ENCODE measurements around the gene DPYD. TPM values are rescaled to one million over a fixed set of nuclear protein-coding genes. Genes with fewer than 3 reads are reported as not detected.

Gene DPYD
- polyA plus RNA-seq, 1 donor = 32.5 TPM

DNA sequence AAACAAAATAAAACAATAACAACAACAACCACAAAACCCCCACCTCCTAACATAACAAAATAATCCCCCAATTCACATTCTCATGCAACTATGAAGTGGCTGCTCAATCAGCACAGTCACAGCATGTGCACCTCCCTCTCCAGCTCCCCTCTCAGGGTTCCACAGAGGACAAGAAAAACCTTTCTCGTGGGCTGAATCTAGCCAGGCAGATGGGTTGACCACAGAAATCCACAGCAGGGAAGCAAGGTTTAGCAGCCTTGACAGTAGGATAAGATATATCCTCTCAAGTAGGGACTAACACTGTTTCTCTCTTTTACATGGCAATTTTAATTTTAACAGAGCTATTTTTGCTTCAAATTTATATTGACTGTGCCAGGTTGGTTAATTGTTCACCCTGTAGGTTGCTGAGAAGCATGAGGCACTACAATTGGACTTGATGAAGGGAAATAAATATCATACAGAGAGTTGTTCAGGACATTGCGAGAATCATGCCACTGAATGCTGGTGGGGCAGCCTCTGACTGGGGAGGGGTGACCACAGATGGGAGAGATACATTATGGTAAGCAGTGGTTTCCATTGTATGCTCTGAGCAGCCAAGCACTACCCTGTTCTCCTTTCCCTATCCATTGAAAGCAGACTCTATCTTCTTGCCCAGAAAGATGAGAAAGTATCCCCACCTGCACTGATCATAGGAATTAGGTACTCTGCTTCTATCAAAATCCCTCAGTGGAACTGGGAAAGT, 535.1 kb downstream of the DPYD start:
- Histone ChIP-seq H3K27me3 (ENCODE audit: control insufficient read depth, insufficient read depth, low read length) (no peaks in the 10 kb centered on the region), H3K9me3 (ENCODE audit: control insufficient read depth, low read depth, low read length) (no peaks in the 10 kb centered on the region), H3K4me3 (ENCODE audit: low read length) (no peak overlapping the region), H3K4me1 (ENCODE audit: control insufficient read depth, insufficient read depth, low read length) (no peaks in the 10 kb centered on the region), H3K27ac (ENCODE audit: low read length) (no peak overlapping the region), H3K36me3 (ENCODE audit: control insufficient read depth, insufficient read depth, low read length) (no peaks in the 10 kb centered on the region)
- no CpG with 5 or more reads among the region's 2 CpGs for WGBS (ENCODE audit: insufficient coverage, low lambda C conversion rate)
- DNase-seq = no peak

DNA sequence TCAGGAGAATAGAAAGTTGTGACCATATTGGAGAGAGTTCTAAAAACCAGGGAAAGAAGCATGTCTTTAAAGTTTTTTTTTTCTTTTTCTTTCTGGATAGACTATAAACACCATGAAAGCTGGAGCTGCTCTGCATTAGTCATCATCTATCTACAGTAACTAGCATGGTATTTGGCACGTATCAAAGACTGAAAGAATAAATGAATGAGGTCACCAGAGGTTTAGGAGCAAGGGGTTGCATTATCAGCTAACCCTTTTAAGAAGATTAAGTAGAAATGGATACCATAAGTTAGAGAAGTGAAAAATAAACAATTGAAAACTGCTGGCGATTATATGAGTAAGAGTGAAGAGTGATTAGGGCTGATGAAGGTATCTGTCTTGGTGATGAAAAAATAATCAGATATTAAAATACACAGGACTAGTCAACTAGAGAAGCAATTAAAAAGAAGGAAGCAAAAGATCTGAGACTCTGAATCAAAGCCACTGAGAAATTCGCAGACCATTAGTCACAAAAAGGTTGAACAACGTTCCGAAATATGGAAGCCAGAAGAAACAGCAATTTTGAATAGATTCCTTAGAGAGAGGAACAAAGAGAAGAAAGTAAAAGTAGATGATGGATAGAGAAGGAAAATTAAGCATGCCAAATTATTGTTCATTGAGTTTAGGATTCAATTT, 536.4 kb downstream of the DPYD start:
- Histone ChIP-seq H3K27me3 (ENCODE audit: control insufficient read depth, insufficient read depth, low read length) (no peaks in the 10 kb centered on the region), H3K27ac (ENCODE audit: low read length) (no peak overlapping the region), H3K9me3 (ENCODE audit: control insufficient read depth, low read depth, low read length) (no peaks in the 10 kb centered on the region), H3K4me3 (ENCODE audit: low read length) (no peak overlapping the region), H3K4me1 (ENCODE audit: control insufficient read depth, insufficient read depth, low read length) (no peaks in the 10 kb centered on the region), H3K36me3 (ENCODE audit: control insufficient read depth, insufficient read depth, low read length) (no peaks in the 10 kb centered on the region)
- no peak for DNase-seq
- 85% methylated on average over 4 of the region's 5 CpGs for WGBS (ENCODE audit: insufficient coverage, low lambda C conversion rate)

DNA sequence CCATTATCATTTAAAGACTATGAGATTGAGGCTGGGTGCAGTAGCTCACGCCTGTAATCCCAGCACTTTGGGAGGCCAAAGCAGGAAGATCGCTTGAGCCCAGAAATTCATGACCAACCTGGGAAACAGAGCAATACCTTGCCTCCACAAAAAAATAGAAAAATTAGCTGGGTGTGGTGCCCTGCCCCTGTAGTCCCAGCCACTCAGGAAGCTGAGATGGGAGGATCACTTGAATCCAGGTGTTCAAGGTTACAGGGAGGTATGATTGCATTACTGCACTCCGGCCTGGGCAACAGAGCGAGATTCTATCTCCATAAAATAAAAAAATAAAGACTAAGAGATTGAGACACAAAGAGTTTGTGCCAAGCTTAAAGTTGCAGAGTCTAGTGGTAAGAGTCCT, 537.0 kb downstream of the DPYD start:
- 80% methylated on average over 1 of the region's 4 CpGs for WGBS (ENCODE audit: insufficient coverage, low lambda C conversion rate)
- H3K27me3 ChIP-seq (ENCODE audit: control insufficient read depth, insufficient read depth, low read length) = no peaks in the 10 kb centered on the region
- H3K27ac ChIP-seq (ENCODE audit: low read length) = no peak overlapping the region
- DNase-seq = no peak
- no peak overlapping the region for H3K4me3 ChIP-seq (ENCODE audit: low read length)
- no peaks in the 10 kb centered on the region for H3K9me3 ChIP-seq (ENCODE audit: control insufficient read depth, low read depth, low read length)
- H3K36me3 ChIP-seq (ENCODE audit: control insufficient read depth, insufficient read depth, low read length) = no peaks in the 10 kb centered on the region
- H3K4me1 ChIP-seq (ENCODE audit: control insufficient read depth, insufficient read depth, low read length) = no peaks in the 10 kb centered on the region

DNA sequence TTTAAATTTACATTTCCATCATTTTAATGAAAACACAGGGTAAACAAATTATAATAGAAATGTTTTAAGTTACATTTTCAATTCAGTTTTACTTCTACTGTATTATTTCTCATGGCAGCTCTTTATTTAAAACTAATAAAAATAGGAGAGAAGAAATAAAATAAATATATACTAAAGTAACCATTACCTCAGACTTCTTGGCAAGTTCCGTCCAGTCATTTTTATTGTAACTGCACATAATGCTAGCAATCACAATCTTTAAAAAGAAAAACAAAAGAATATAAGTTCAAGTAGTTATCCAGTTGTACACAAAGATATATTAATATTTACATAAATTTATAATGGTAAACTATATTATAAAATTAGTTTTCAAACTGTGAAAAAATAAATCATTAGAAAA, 538.6 kb downstream of the DPYD start:
- Histone ChIP-seq H3K27ac (ENCODE audit: low read length) (no peak overlapping the region), H3K9me3 (ENCODE audit: control insufficient read depth, low read depth, low read length) (no peaks in the 10 kb centered on the region), H3K4me1 (ENCODE audit: control insufficient read depth, insufficient read depth, low read length) (no peaks in the 10 kb centered on the region), H3K36me3 (ENCODE audit: control insufficient read depth, insufficient read depth, low read length) (no peaks in the 10 kb centered on the region), H3K4me3 (ENCODE audit: low read length) (no peak overlapping the region), H3K27me3 (ENCODE audit: control insufficient read depth, insufficient read depth, low read length) (no peaks in the 10 kb centered on the region)
- 100% methylated on average over 1 of the region's 1 CpG for WGBS (ENCODE audit: insufficient coverage, low lambda C conversion rate)
- no peak for DNase-seq

DNA sequence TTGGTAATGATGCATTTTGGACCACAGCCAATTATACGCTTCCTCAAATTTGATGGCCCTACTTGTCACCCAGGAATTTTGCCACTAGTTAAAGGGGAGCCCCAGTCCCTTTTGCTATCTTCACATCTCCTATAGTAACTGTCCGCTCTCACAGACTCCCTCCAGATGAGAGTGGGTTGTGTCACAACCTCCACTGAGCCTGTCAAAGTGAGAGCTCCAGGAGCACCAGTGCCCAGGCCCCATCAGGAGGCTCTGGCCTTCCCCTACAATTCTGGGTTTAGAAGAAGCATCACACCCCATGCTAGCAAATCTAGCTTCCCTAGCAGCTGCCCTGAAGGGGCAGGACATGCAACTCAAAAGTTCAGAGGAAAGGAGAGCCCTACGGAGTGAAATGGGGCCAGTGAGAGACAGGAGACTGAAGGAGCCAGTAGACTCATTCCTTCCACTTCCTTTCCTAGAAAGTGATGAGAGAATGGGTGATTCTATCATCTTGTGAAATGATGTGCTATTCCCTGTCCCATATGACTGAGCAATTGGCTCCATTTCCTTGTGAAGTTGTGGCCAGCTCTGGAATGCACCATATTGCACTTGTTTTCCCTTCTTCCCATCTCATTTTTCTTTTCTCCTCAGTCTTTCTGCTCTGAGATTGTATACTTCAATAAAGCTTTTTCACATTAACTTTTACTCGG, 541.3 kb downstream of the DPYD start:
- no peaks in the 10 kb centered on the region for H3K4me1 ChIP-seq (ENCODE audit: control insufficient read depth, insufficient read depth, low read length)
- no peaks in the 10 kb centered on the region for H3K9me3 ChIP-seq (ENCODE audit: control insufficient read depth, low read depth, low read length)
- no peak overlapping the region for H3K27ac ChIP-seq (ENCODE audit: low read length)
- no peaks in the 10 kb centered on the region for H3K27me3 ChIP-seq (ENCODE audit: control insufficient read depth, insufficient read depth, low read length)
- no peaks in the 10 kb centered on the region for H3K36me3 ChIP-seq (ENCODE audit: control insufficient read depth, insufficient read depth, low read length)
- H3K4me3 ChIP-seq (ENCODE audit: low read length) = no peak overlapping the region
- DNase-seq = no peak
- 80% methylated on average over 1 of the region's 4 CpGs for whole genome bisulfite sequencing (ENCODE audit: insufficient coverage, low lambda C conversion rate)

DNA sequence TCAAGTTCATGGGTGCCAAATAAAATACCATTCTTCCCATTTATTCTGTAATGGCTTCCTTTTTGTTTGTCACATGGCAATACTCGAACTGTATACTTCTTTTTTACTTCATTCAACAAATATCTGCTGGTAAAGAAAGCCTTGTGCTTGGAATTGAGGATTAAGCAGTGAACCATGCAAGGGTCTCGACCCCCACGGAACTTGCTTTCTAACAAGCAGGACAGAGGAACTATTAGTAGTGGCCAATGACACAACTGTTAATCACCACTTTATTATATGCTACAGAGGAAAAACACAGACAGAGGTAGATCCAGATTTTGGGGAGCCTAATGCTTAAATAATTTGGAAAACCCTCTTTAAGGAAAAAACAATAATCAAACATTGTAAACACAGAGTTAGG, 542.2 kb downstream of the DPYD start:
- H3K27me3 ChIP-seq (ENCODE audit: control insufficient read depth, insufficient read depth, low read length) = no peaks in the 10 kb centered on the region
- no peak overlapping the region for H3K27ac ChIP-seq (ENCODE audit: low read length)
- WGBS (ENCODE audit: insufficient coverage, low lambda C conversion rate) = no CpG with 5 or more reads among the region's 3 CpGs
- no peaks in the 10 kb centered on the region for H3K9me3 ChIP-seq (ENCODE audit: control insufficient read depth, low read depth, low read length)
- H3K4me3 ChIP-seq (ENCODE audit: low read length) = no peak overlapping the region
- DNase-seq = no peak
- no peaks in the 10 kb centered on the region for H3K36me3 ChIP-seq (ENCODE audit: control insufficient read depth, insufficient read depth, low read length)
- H3K4me1 ChIP-seq (ENCODE audit: control insufficient read depth, insufficient read depth, low read length) = no peaks in the 10 kb centered on the region

DNA sequence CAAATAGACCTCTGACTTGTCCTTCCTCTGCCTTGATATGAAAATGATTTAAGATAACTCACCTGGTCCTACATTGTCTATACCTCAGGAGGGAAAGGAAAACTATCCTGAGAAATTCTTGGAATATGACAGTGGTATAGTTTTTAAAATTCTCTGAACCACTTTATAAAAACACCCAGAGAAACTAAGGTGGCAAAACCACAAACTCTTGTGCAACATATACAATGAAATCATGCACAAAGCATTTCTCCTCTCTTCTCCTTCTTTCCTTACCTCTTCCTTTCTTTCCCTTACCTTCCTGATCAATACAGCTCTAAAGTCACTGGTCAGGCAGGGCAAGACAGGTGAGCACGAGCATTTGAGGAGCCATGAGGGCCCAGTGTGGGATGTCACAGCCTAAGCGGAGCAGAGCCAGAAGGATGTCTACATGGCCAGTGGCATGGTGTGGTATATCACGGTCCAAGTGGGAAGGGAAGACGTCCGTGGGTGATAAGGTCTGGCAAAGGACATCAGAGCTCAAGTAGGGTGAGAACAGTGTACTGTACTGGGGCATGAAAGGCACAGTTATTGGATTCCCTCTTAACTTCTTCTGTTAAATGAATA, 543.3 kb downstream of the DPYD start:
- Histone ChIP-seq H3K4me1 (ENCODE audit: control insufficient read depth, insufficient read depth, low read length) (no peaks in the 10 kb centered on the region), H3K27ac (ENCODE audit: low read length) (no peak overlapping the region), H3K36me3 (ENCODE audit: control insufficient read depth, insufficient read depth, low read length) (no peaks in the 10 kb centered on the region), H3K27me3 (ENCODE audit: control insufficient read depth, insufficient read depth, low read length) (no peaks in the 10 kb centered on the region), H3K9me3 (ENCODE audit: control insufficient read depth, low read depth, low read length) (no peaks in the 10 kb centered on the region), H3K4me3 (ENCODE audit: low read length) (no peak overlapping the region)
- WGBS (ENCODE audit: insufficient coverage, low lambda C conversion rate) = no CpG with 5 or more reads among the region's 5 CpGs
- no peak for DNase-seq

DNA sequence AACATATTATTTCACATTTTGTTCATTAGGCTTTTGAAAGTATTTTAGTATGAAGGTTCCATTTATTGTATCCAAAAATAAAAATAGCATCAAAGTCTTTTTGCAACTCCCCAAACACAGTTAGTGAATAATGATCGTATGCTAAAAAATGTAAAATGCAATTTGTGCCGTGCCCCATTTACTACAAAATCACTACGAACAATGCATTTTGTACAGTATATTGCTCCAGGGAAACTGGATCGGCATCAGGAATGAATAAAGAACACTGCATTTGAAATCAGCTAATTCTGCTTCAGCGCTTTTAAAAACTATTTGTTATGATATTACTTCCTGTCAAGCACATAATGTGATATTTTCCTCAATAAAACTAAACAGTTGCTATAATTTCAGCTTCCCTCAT, 547.8 kb downstream of the DPYD start:
- Histone ChIP-seq H3K27me3 (ENCODE audit: control insufficient read depth, insufficient read depth, low read length) (no peaks in the 10 kb centered on the region), H3K36me3 (ENCODE audit: control insufficient read depth, insufficient read depth, low read length) (no peaks in the 10 kb centered on the region), H3K9me3 (ENCODE audit: control insufficient read depth, low read depth, low read length) (no peaks in the 10 kb centered on the region), H3K4me3 (ENCODE audit: low read length) (no peak overlapping the region), H3K27ac (ENCODE audit: low read length) (no peak overlapping the region), H3K4me1 (ENCODE audit: control insufficient read depth, insufficient read depth, low read length) (no peaks in the 10 kb centered on the region)
- 94% methylated on average over 3 of the region's 5 CpGs for WGBS (ENCODE audit: insufficient coverage, low lambda C conversion rate)
- DNase-seq = no peak

DNA sequence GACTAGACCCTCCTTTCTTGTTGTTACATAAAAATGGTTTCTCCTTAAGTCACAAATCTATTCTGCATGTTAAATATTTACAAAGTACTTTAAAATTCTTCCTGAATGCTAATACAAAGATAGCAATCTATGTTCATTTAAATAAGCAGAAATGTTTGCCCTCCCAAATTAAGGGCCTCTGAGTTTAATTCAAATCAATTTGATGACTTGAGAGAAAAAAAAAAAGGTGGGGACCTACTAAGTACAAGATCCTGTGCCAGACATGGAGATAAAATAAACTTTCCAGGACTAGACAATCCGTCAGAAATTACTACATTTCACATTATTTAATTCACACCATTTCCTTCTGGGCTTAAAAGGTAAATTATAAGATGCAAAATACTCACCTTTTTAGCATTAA, 548.3 kb downstream of the DPYD start:
- H3K27ac ChIP-seq (ENCODE audit: low read length) = no peak overlapping the region
- no peaks in the 10 kb centered on the region for H3K36me3 ChIP-seq (ENCODE audit: control insufficient read depth, insufficient read depth, low read length)
- H3K4me1 ChIP-seq (ENCODE audit: control insufficient read depth, insufficient read depth, low read length) = no peaks in the 10 kb centered on the region
- H3K9me3 ChIP-seq (ENCODE audit: control insufficient read depth, low read depth, low read length) = no peaks in the 10 kb centered on the region
- no peak for DNase-seq
- H3K27me3 ChIP-seq (ENCODE audit: control insufficient read depth, insufficient read depth, low read length) = no peaks in the 10 kb centered on the region
- WGBS (ENCODE audit: insufficient coverage, low lambda C conversion rate) = 88% methylated on average over 1 of the region's 1 CpG
- H3K4me3 ChIP-seq (ENCODE audit: low read length) = no peak overlapping the region

DNA sequence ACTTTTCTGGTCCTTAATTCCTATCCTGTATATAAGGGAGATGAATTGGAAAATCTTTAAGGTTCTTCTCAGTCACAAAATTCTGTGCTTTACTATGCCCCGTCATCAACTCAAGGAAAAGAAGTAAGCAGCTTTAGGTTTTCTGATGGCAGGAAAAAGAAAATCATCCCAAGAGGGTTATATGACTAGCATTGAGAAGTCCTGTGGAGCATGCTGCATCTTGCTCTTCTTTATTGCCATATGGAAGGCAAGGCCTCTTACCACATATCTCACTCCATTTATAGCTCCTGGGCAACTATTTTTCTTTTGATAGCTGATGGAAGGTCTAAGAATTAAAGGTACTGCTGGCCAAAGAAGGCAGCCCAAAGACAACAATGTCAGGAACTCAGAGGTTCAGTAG, 552.5 kb downstream of the DPYD start:
- no peak overlapping the region for H3K4me3 ChIP-seq (ENCODE audit: low read length)
- no CpG with 5 or more reads among the region's 1 CpG for WGBS (ENCODE audit: insufficient coverage, low lambda C conversion rate)
- no peaks in the 10 kb centered on the region for H3K27me3 ChIP-seq (ENCODE audit: control insufficient read depth, insufficient read depth, low read length)
- no peaks in the 10 kb centered on the region for H3K36me3 ChIP-seq (ENCODE audit: control insufficient read depth, insufficient read depth, low read length)
- no peaks in the 10 kb centered on the region for H3K9me3 ChIP-seq (ENCODE audit: control insufficient read depth, low read depth, low read length)
- H3K4me1 ChIP-seq (ENCODE audit: control insufficient read depth, insufficient read depth, low read length) = no peaks in the 10 kb centered on the region
- DNase-seq = no peak
- H3K27ac ChIP-seq (ENCODE audit: low read length) = no peak overlapping the region

Measured in large intestine (tissue), 3 donors.